Effector memory CD4-positive, alpha-beta T cell (primary cell): Measurements from ENCODE around the gene IL1RAPL2.

Experiments
- DNase-seq, 3 donors: peaks; one replicate each; pipeline ENCODE4 v3.0.0-alpha.2; 2020
- H3K27ac ChIP-seq: 2 replicates; pipeline ENCODE4 v1.7.0; 2013; ENCODE audit warnings: mild to moderate bottlenecking, low read length, moderate library complexity; ENCODE audit not compliant: insufficient read depth, poor library complexity, severe bottlenecking
- H3K27me3 ChIP-seq: replicated peaks from 2 replicates; pipeline ENCODE4 v1.7.0; 2013; ENCODE audit warnings: mild to moderate bottlenecking, low read length; ENCODE audit not compliant: insufficient read depth, control insufficient read depth, poor library complexity, severe bottlenecking
- H3K36me3 ChIP-seq: 2 replicates; pipeline ENCODE4 v1.7.0; 2013; ENCODE audit warnings: mild to moderate bottlenecking, low read length, moderate library complexity; ENCODE audit not compliant: control insufficient read depth, insufficient read depth
- H3K4me1 ChIP-seq: 2 replicates; pipeline ENCODE4 v1.7.0; 2013; ENCODE audit warnings: low read length, mild to moderate bottlenecking; ENCODE audit not compliant: control insufficient read depth, insufficient read depth, poor library complexity, severe bottlenecking
- H3K4me3 ChIP-seq: 2 replicates; pipeline ENCODE4 v1.7.0; 2013; ENCODE audit warnings: low read length, low read depth, mild to moderate bottlenecking; ENCODE audit not compliant: insufficient read depth, poor library complexity, severe bottlenecking
- H3K9me3 ChIP-seq: 2 replicates; pipeline ENCODE4 v1.7.0; 2013; ENCODE audit warnings: mild to moderate bottlenecking, low read length, moderate library complexity; ENCODE audit not compliant: control insufficient read depth

IL1RAPL2 gene

DNA sequence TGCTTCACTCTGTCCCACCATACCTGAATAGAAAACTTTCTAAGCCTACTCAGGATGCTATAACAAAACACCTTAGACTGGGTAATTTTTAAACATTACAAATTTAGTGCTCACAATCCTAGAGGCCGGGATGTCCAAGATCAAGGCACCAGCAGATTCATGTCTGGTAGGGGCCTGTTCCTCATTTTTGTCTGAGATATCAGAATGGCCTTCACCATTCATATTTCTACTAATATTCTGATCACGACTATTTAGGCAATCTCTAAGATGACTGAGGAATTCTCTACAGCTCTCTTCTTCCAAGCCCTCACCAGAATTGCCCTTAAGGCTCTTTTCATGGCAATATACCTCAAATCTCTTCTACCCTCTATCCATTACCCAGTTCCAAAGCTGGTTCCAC is 1178.9 kb downstream of the IL1RAPL2 start:
- no peak for DNase-seq
- no peak overlapping the region for H3K4me3 ChIP-seq
- no peak overlapping the region for H3K27ac ChIP-seq
- H3K9me3 ChIP-seq: no peaks in the 10 kb centered on the region
- no peaks in the 10 kb centered on the region for H3K36me3 ChIP-seq
- H3K27me3 ChIP-seq: no peaks in the 10 kb centered on the region
- H3K4me1 ChIP-seq: no peaks in the 10 kb centered on the region

DNA sequence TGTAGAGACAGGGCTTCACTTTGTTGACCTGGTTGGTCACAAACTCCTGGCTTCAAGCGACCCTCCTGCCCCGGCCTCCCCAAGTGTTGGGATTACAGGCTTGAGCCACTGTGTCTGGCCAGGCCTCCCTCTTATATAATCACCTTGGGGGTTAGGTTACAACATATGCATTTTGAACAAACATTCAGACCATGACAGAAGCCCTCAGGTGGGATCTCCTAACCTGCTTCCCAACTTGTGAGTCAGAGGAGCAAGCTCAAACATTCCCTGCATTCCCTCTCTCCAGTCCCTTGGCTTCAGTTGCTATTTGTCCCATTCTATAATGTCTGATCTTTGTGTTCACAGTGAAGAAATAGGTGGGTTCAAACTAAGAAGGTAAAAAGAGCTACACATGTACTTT is 1179.9 kb downstream of the IL1RAPL2 start:
- H3K4me3 ChIP-seq: no peak overlapping the region
- no peaks in the 10 kb centered on the region for H3K4me1 ChIP-seq
- H3K9me3 ChIP-seq: no peaks in the 10 kb centered on the region
- no peaks in the 10 kb centered on the region for H3K36me3 ChIP-seq
- H3K27ac ChIP-seq: no peak overlapping the region
- H3K27me3 ChIP-seq: no peaks in the 10 kb centered on the region
- DNase-seq: no peak

DNA sequence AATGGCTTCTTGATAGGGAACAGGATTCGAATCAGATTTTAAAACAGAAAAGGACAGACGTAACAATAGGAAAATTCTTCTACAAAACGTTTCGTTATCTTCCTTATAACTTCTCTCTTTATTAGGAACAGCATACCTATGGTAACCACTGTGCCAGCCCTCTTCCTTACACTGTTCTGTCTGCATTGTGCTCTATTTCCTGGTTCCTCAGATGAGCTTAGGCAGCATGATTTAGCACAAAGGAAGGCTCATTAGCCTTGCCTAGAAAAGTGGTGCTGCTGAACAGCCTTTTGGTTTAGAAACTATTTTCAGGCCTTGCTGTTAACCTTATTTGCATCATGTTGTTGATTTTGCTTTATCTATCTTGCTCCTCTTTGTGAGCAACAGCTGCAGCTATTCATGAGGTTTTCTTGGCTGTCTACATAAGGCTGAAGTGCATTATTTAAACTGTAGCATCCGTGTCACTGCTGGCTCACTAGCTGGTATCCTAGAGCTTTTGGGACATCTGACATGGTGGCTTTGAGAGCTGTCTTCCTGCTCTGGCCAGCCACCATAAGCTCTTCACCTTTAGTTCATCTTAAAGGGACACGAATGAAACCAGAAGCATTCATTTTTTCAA is 1186.4 kb downstream of the IL1RAPL2 start:
- H3K9me3 ChIP-seq: no peaks in the 10 kb centered on the region
- no peaks in the 10 kb centered on the region for H3K4me1 ChIP-seq
- H3K27me3 ChIP-seq: no peaks in the 10 kb centered on the region
- no peak for DNase-seq
- no peak overlapping the region for H3K27ac ChIP-seq
- no peak overlapping the region for H3K4me3 ChIP-seq
- H3K36me3 ChIP-seq: no peaks in the 10 kb centered on the region

DNA sequence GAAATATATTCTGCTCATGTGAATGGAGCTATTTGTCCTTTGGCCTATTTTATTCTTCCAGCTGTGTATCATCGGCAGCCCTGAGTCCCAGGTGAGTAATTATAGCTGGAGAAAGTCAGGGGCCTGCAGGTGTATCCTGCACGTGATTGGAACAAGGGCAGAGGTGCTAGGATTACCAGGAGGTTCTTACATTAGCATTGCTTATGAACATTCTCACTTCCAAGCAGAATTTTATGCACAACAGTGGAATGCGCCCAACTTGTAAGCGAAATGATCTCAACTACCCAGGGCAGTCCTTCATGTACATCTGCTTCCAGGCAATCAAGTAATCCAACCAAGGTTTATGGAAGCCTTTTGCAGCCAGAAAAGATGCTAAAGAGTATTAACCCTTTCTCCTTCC is 1187.4 kb downstream of the IL1RAPL2 start:
- no peak for DNase-seq
- no peaks in the 10 kb centered on the region for H3K36me3 ChIP-seq
- no peaks in the 10 kb centered on the region for H3K9me3 ChIP-seq
- no peak overlapping the region for H3K4me3 ChIP-seq
- H3K27ac ChIP-seq: no peak overlapping the region
- H3K4me1 ChIP-seq: no peaks in the 10 kb centered on the region
- H3K27me3 ChIP-seq: no peaks in the 10 kb centered on the region

DNA sequence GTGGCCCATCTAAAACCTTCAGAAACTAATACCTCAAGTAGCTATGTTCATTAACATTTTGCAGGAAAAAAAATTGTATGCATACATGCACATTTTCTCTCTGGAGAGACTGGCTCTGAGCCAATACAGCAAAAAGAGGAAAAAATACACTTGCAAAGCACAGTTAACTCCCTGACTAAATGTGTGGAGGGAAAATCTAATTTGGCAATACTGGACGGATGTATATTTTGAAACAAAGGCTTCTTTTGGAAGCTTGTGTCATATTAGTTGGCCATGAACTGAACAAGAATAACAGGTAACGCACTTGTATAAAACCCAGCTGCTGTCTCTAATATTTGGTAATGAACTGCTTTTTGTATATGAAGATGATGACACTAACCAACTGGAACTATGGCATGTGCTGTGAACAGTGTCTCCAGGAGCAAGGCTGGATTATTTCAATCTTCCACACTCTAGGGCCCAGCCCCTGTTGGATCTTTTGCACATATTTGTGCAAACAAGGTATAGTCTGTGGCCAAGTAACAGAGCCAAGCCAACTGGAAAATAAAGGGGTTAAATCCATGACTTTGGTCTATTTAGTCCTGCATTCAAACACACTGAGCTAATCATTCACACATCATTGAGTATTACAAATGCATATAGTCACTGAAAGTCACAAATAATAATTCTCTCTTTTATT is 1188.4 kb downstream of the IL1RAPL2 start:
- no peaks in the 10 kb centered on the region for H3K9me3 ChIP-seq
- no peaks in the 10 kb centered on the region for H3K27me3 ChIP-seq
- no peaks in the 10 kb centered on the region for H3K4me1 ChIP-seq
- H3K4me3 ChIP-seq: no peak overlapping the region
- no peak for DNase-seq
- H3K36me3 ChIP-seq: no peaks in the 10 kb centered on the region
- H3K27ac ChIP-seq: no peak overlapping the region

DNA sequence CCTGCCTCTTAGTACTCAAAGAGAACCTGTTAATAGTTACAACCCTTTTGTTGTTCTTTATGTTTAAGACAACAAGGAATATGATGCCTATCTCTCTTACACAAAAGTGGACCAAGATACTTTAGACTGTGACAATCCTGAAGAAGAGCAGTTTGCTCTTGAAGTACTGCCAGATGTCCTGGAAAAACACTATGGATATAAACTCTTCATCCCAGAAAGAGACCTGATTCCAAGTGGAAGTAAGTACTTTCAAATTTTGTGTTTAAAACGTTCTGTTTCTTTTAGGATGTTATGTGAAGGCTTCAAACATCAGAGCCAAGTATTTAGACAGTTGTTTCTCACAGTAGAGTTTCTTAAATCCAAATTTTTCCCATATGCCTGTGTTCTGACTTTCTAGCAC is 1189.1 kb downstream of the IL1RAPL2 start:
- Histone ChIP-seq H3K9me3 (no peaks in the 10 kb centered on the region), H3K27me3 (no peaks in the 10 kb centered on the region), H3K4me1 (no peaks in the 10 kb centered on the region), H3K27ac (no peak overlapping the region), H3K36me3 (no peaks in the 10 kb centered on the region), H3K4me3 (no peak overlapping the region)
- no peak for DNase-seq

DNA sequence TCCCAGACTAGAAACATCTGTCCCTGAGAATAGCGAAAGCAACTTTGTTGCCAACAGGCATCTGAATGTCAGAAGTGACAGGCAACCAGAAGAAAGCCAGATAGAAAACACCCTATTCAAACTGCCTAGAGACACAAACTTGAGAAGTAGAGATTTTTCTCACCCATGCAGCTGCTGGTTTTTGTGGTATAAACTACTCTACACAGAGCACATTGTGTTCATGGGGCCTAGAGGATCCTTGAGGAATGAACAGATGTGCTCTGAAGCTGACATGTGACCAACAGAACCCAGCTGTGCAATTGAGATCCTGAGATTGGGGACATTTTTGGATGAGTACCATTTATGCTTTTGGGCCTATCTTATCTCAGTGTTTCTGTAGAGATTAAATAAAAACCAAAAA is 1192.8 kb downstream of the IL1RAPL2 start:
- Histone ChIP-seq H3K9me3 (no peaks in the 10 kb centered on the region), H3K4me1 (no peaks in the 10 kb centered on the region), H3K27ac (no peak overlapping the region), H3K27me3 (no peaks in the 10 kb centered on the region), H3K36me3 (no peaks in the 10 kb centered on the region), H3K4me3 (no peak overlapping the region)
- DNase-seq: no peak

DNA sequence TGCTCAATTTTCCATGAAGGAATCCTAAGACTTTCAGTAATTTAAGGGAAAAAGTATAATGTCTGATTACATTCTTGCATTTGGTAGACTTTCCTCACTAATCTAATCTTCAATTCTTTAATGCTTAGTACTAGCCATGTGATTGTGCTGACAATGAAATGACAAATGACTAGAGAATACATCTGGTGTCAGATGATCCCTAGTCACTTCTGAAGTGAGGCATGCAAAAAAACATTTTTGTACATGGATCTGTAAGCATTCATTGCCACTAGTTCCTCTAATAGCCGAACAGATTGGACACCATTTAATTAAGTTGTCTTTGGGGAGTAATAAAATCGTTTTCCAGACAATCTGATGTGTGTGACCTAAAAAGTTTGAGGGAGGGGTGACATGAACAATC is 1193.6 kb downstream of the IL1RAPL2 start:
- DNase-seq: no peak
- Histone ChIP-seq H3K4me3 (no peak overlapping the region), H3K4me1 (no peaks in the 10 kb centered on the region), H3K27me3 (no peaks in the 10 kb centered on the region), H3K36me3 (no peaks in the 10 kb centered on the region), H3K9me3 (no peaks in the 10 kb centered on the region), H3K27ac (no peak overlapping the region)

DNA sequence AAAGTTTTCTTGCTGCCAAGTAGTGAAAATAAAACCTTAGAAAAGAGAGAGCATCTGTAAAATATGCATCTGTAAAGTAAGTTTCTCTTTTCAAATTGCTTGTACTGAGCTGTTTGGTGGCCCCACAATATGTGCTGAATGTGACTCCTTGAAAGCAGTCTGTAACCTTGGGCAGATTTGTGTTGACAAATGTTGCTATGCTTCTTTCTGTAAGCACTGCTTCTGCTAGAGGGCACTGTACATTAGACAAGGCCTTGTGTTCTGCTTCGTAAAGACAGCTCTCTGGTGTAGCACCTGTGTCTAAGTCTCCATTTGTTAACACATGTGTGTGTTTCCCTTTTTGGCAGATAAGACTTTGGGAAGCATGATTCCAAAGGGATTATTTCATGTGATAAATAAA is 1199.7 kb downstream of the IL1RAPL2 start:
- H3K4me3 ChIP-seq: no peak overlapping the region
- no peak overlapping the region for H3K27ac ChIP-seq
- H3K9me3 ChIP-seq: no peaks in the 10 kb centered on the region
- no peaks in the 10 kb centered on the region for H3K4me1 ChIP-seq
- H3K36me3 ChIP-seq: no peaks in the 10 kb centered on the region
- no peak for DNase-seq
- no peaks in the 10 kb centered on the region for H3K27me3 ChIP-seq

DNA sequence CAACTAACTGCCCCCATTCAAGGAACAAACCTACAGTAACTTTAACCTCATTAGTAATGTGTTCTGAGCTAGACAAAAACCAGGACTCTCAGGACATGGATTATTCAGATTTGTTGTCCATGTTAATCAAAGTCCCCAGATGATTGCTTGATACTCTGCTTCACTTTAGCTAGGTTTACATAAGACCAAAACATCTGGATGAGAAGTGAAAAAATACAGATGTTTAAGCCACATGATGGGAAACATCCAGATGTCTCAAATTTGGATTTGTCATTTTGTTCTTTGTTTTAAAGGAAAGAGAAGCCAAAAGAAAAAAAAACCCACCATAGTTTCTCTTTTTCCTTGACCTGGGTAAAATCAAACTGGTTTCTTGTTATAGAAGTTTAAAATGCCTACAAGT is 1207.8 kb downstream of the IL1RAPL2 start:
- Histone ChIP-seq H3K27me3 (no peaks in the 10 kb centered on the region), H3K4me1 (no peaks in the 10 kb centered on the region), H3K4me3 (no peak overlapping the region), H3K27ac (no peak overlapping the region), H3K9me3 (no peaks in the 10 kb centered on the region), H3K36me3 (no peaks in the 10 kb centered on the region)
- DNase-seq: no peak
